Testis (tissue), 3 donors: Measurements from ENCODE around the gene WBP2. TPM values are rescaled to one million over a fixed set of nuclear protein-coding genes. Genes with fewer than 3 reads are reported as not detected.

Source experiments
- DNase-seq: peaks from one replicate; pipeline ENCODE4 v3.0.0-alpha.2; 2019
- H3K27ac ChIP-seq, 2 donors: fragments of 200-600 bp; sonication (generic); one replicate each; pipeline ENCODE4 v1.5.1; 2019
- H3K27me3 ChIP-seq: fragments of 200-600 bp; sonication (generic); one replicate; pipeline ENCODE4 v1.5.1; 2019
- H3K36me3 ChIP-seq: fragments of 200-600 bp; sonication (generic); one replicate; pipeline ENCODE4 v1.5.1; 2017; ENCODE audit warnings: low read depth; ENCODE audit errors: missing control alignments
- H3K4me1 ChIP-seq: fragments of 200-600 bp; sonication (generic); one replicate; pipeline ENCODE4 v1.5.1; 2019
- H3K4me3 ChIP-seq, 2 donors: fragments of 200-600 bp; sonication (generic); one replicate each; pipeline ENCODE4 v1.5.1; 2017 to 2019
- H3K9me3 ChIP-seq: fragments of 200-600 bp; sonication (generic); one replicate; pipeline ENCODE4 v1.5.1; 2017
- CTCF ChIP-seq, 3 experiments: fragments of 450-650 bp in 2 of 3; fragments of 200-600 bp in 1 of 3; sonication (generic) in 1 of 3; IDR thresholded peaks; one replicate each; pipeline ENCODE4 v1.5.1; 2016 to 2019; ENCODE audit warnings: antibody characterized with exemption in 3 of 3, mild to moderate bottlenecking in 2 of 3, moderate library complexity in 1 of 3
- POLR2A ChIP-seq: fragments of 450-650 bp; IDR thresholded peaks from one replicate; pipeline ENCODE4 v1.6.1; 2017; ENCODE audit warnings: antibody characterized with exemption, mild to moderate bottlenecking, moderate library complexity
- WGBS, 2 donors: methylation state at CpG; one replicate each; pipeline ENCODE4 v1.1.5; 2018; 5-methylcytosine and 5-hydroxymethylcytosine counted together
- intact Hi-C: fragments of 100-400 bp; cut with DNase I; formaldehyde crosslinking; loops from one replicate; pipeline ENCODE4 v1.15.1; 2023; ENCODE audit warnings: low total_unique reads
- polyA plus RNA-seq: library from polyadenylated mRNA; stranded (reverse); fragments of 350-450 nt; fragmentation: Illumina TruSeq; extraction: RNeasy Lipid Tissue Mini Kit (QIAGEN cat#74804); gene quantifications from one replicate; pipeline ENCODE4 v1.2.3, GENCODE V29; 2014; ENCODE audit warnings: low read depth, low replicate concordance; ENCODE audit not compliant: insufficient read depth
- total RNA-seq, 2 donors: library from RNA; depleted of rRNA; stranded (reverse); fragments of >200 nt; gene quantifications; one replicate each; pipeline ENCODE4 v1.2.3, GENCODE V29; 2016

The WBP2 gene
- total and polyA plus RNA-seq, 3 donors from 2014 or later, result 96.1 to 217 (median 127) TPM

GRCh38 chr17:75849279-75849646, 5.9 kb downstream of the WBP2 start:
- intact Hi-C loops, result loop anchor here (10.0 kb wide), 1 partner anchor 74 kb away; a partner anchor contains a TSS
- 31 to 64% methylated on average over 11 of the region's 11 CpGs for WGBS, 2 donors
- Histone ChIP-seq H3K4me1 (peaks cover 54% of the 10 kb centered on the region), H3K27ac (peak overlapping the region; percentile 67 to 79), H3K9me3 (no peaks in the 10 kb centered on the region), H3K27me3 (no peaks in the 10 kb centered on the region), H3K4me3 (no peak overlapping the region), H3K36me3 (no peaks in the 10 kb centered on the region)
- TF ChIP-seq POLR2A (no peak), CTCF (IDR thresholded peaks at IDR 0.05) (no peak)
- no peak for DNase-seq

- H3K4me3 ChIP-seq, result no peak overlapping the region
- no peaks in the 10 kb centered on the region for H3K9me3 ChIP-seq
- no peaks in the 10 kb centered on the region for H3K27me3 ChIP-seq
- WGBS, 2 donors, result 35 to 42% methylated on average over 16 of the region's 16 CpGs
- TF ChIP-seq POLR2A, result no peak
- TF ChIP-seq CTCF (IDR thresholded peaks at IDR 0.05), result peak; percentile 56 to 59 (median 58)
- intact Hi-C loops, result loop anchor here (10.0 kb wide), 1 partner anchor 74 kb away; a partner anchor contains a TSS
- H3K27ac ChIP-seq, result peak overlapping the region; percentile 67 to 79
- peak; percentile 91 for DNase-seq
- no peaks in the 10 kb centered on the region for H3K36me3 ChIP-seq
- H3K4me1 ChIP-seq, result peaks cover 50% of the 10 kb centered on the region
These were observed 6.4 kb downstream of the WBP2 start for GRCh38 chr17:75848523-75849278.

- TF ChIP-seq POLR2A, result no peak
- no peak for TF ChIP-seq CTCF (IDR thresholded peaks at IDR 0.05)
- DNase-seq, result no peak
- peak overlapping the region; percentile 67 to 79 for H3K27ac ChIP-seq
- no peak overlapping the region for H3K4me3 ChIP-seq
- H3K4me1 ChIP-seq, result peaks cover 43% of the 10 kb centered on the region
- 73 to 83% methylated on average over 20 to 25 of the region's 25 CpGs for WGBS, 2 donors
- H3K36me3 ChIP-seq, result no peaks in the 10 kb centered on the region
- intact Hi-C loops, result loop anchor here (10.0 kb wide), 1 partner anchor 73 kb away; a partner anchor contains a TSS
- H3K27me3 ChIP-seq, result no peaks in the 10 kb centered on the region
- H3K9me3 ChIP-seq, result no peaks in the 10 kb centered on the region
These were observed 7.3 kb downstream of the WBP2 start for GRCh38 chr17:75847614-75848522.

- Histone ChIP-seq H3K4me1 (peaks cover 43% of the 10 kb centered on the region), H3K27me3 (no peaks in the 10 kb centered on the region), H3K4me3 (no peak overlapping the region), H3K36me3 (no peaks in the 10 kb centered on the region), H3K9me3 (no peaks in the 10 kb centered on the region), H3K27ac (peak overlapping the region; percentile 67 to 79)
- intact Hi-C loops, result loop anchor here (10.0 kb wide), 1 partner anchor 72 kb away; a partner anchor contains a TSS
- no peak for DNase-seq
- TF ChIP-seq CTCF (IDR thresholded peaks at IDR 0.05), result no peak
- WGBS, 2 donors, result 82 to 85% methylated on average over 25 to 27 of the region's 34 CpGs
These were observed 8.2 kb downstream of the WBP2 start for GRCh38 chr17:75846692-75847613.
